ENCODE measurements around the gene CRB1. TPM values are rescaled to one million over a fixed set of nuclear protein-coding genes. Genes with fewer than 3 reads are reported as not detected.

The CRB1 gene
- total and polyA plus RNA-seq, 9 of the 15 experiments (the other 6 are each of a cell fraction or from before 2014, with no cell fraction given) = 0.04 to 0.10 TPM; not detected in 7

GRCh38 chr1:197441999-197442414 is 174.0 kb downstream of the CRB1 start (continued):
- no peak for TF ChIP-seq MAX (CRISPR knock-in tag; IDR thresholded peaks at IDR 0.05)
- TF ChIP-seq ATF1 (CRISPR knock-in tag; IDR thresholded peaks at IDR 0.05) = no peak
- peak; percentile 35; the same call in 1 of the 2 replicates for TF ChIP-seq ATF1 (tag; IDR thresholded peaks at IDR 0.05)
- TF ChIP-seq SMARCC2 (IDR thresholded peaks at IDR 0.05; ENCODE audit: low read depth) = 0 out of 2 replicates have a peak, but pooled peaks have one; percentile 21
- TF ChIP-seq FOXP1 (CRISPR knock-in tag; IDR thresholded peaks at IDR 0.05) = no peak
- TF ChIP-seq ID3 (CRISPR knock-in tag; IDR thresholded peaks at IDR 0.05) = no peak
- TF ChIP-seq ID3 (tag; IDR thresholded peaks at IDR 0.05) = no peak
- TF ChIP-seq HOMEZ (CRISPR knock-in tag; IDR thresholded peaks at IDR 0.05) = no peak
- TF ChIP-seq ZNF280A (IDR thresholded peaks at IDR 0.05; ENCODE audit: low read depth, partially characterized antibody) = no peak
- TF ChIP-seq TEAD1 (CRISPR knock-in tag; IDR thresholded peaks at IDR 0.05) = 0 out of 4 replicates have a peak, but pooled peaks of 1 of the 2 experiments have one; percentile 47
- TF ChIP-seq TAL1 (IDR thresholded peaks at IDR 0.05) = peak; percentile 83
- no peak for TF ChIP-seq GATA2 (CRISPR knock-in tag; IDR thresholded peaks at IDR 0.05)
- TF ChIP-seq FOS (IDR thresholded peaks at IDR 0.05; ENCODE audit: extremely low read depth, insufficient read length) = no peak
- TF ChIP-seq FOXO4 (CRISPR knock-in tag; IDR thresholded peaks at IDR 0.05) = no peak
- no peak for TF ChIP-seq NR2F6 (CRISPR knock-in tag; IDR thresholded peaks at IDR 0.05)
